Stimulated activated CD4-positive, alpha-beta T cell treated with anti-CD3 and anti-CD28 coated beads, TNF-alpha, amount 100 ng/mL, for 24 hours (primary cell): ENCODE data around the gene SAMMSON.

ENCODE experiments used
- DNase-seq, 3 experiments: peaks; one replicate each; pipeline ENCODE4 v3.0.0-alpha.2; 2020; ENCODE audit warnings: low read depth in 3 of 3

The SAMMSON gene

DNA sequence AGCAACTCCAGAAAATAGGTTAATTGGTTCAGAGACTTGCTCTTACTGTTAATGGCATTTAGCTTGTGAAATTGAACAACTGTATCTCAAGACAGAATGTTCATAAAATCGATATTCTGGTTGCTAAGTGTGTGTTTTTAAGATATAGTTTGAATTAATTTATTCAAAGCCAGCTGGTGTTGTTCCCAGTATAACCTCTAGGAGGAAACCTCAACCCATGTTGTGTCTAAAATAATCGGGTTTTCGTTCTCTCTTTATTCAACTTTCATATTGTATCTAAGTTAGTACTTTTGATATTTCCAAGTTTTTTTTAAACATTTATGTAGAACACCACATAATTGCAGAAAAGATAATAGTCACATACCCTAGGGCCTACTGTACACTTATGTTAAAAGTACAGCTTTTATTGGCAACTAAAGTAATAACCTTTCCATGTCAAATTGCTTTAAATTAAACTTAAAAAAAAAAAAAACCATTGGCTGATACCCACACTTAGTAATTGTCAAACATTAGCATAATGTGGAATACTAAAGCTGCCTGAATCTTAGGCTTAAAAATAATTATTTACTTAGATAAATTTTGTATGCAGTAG, 90.9 kb downstream of the SAMMSON start:
- no peak for DNase-seq

DNA sequence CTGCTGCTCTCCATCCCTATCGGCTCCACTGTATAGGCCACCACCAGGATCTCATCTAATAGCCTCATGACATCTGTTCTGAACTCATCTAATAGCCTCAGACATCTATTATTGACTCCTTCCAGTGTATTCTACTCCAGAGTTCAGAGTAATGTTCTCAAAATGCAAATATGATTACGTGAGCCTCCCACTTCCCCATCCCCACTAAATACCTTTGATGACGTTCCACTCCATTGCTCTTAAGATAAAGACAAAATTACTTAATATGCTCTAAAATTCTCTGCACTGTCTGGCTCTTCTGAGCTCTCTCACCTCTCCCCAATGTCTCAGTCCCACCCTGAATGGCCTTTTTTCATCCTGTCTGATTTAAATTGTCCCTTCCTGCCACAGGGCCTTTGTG, 94.7 kb downstream of the SAMMSON start:
- no peak for DNase-seq

DNA sequence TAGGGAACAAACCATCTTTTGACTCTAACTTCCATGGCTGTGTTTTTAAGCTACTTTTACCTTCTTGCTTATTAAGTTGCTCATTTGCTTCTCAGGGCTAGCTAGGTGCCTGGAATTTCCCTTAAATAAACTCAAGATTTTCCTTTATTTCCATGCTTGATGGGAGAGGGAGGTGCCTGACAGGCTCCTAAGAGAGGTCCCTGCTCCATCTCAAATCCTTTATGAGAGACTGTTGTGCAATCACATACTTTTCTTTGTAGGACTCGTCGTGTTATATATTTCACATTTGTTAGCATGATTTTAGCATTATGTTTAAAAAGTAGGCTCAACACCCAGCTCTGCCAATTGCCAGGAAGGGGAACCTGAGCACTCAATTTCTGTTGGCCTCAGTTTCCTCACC, 95.7 kb downstream of the SAMMSON start:
- no peak for DNase-seq

DNA sequence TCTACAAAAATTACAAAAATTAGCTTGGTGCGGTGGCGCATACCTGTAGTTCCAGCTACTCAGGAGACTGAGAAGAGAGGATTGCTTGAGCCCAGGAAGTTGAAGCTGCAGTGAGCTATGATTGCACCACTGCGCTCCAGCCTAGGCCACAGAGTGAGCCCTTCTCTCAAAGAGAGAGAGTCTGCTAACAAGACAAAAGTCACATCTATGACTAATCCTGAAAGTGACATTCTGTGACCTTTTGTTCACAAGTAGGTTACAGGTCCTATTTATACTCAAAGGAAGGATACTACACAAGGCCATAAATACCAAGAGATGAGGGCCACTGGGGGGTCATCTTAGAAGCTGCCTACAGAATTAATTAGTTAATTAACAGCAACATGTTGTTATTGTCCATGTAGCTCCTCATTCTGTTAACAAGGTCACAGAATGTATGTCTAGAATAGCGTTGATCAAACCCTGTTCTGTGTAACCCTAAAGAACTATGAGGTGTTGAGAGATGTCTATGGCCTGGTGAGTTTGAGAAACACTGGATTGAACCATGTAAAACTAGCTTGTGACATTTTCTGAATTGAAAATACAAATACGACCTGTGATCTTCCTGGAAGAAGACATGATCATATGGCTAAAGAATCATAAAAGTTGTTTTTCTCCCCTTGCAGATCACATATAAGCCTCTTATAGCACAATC, 97.0 kb downstream of the SAMMSON start:
- no peak for DNase-seq

DNA sequence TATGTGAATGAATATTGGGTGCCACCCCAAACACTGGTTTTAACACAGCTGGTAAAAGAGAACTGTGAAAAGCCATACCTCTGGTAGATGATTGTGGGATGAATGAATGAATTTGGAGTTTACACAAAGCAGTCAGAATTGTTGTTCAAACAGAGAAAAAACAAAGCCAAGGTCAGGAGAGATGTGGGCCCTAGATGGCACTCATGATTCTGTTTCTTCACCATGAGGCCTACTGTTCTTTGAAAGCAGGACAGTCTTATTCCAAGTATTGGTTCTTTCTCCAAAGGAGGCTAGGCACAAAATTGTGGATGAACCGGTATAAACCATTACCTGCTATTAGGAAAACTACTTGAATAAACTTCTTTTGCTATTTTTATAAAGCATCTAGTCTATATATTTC, 97.6 kb downstream of the SAMMSON start:
- DNase-seq = no peak

DNA sequence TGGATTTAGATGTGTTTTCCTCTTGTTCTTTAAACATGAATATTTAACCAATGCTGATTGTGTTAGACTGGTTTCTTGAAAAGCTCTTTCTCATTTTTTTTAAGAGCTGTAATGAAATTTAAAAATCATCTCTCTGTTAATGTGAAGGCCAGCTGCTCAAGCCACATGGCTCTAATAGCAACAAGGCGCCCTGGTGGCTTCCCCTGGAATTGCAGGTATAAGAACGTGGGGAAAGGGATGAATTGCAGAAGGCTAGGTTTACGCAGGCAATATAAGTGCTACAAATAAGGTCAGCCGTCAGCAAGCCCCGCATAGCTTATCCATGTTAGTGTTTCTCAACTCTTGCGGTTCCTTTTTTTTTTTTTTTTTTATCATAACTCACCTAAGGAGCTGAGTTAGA, 108.5 kb downstream of the SAMMSON start:
- DNase-seq = peak in 1 of 3 experiments; percentile 9

DNA sequence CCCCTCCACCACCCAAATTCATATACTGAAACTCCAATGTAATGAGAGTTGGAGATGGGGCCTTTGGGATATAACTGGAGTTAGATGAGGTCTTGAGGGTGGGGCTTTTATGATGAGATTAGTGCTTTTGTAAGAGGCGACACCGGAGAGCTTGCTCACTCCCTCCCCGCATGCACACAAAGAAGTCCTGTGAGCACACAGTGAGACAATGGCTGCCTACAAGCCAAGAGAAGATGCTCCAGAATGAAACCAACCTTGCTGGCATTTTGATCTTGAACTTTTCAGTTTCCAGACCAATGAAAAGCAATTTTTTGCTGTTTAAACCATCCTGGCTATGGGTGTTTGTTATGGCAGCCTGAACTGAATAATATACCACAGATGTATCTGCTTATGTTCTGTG, 109.0 kb downstream of the SAMMSON start:
- no peak for DNase-seq

DNA sequence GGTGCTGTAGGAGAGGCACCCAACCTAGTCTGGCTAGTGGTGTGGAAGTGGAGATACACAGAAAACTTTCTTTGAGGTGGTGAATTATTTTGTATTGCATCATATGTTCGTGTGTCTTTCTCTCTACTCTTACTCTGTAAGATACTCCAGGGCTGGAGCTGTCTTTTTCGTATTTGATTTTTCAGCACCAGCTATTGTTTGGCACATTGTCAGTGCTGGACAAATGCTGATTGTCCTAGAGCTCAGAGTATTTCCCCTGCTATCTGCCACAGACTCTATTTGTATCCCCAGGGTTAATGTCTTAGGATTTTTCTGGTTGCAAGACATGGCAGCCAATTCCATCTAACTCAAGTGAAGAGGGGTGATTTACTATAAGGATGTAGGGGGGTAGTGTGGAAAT, 110.5 kb downstream of the SAMMSON start:
- DNase-seq = no peak

DNA sequence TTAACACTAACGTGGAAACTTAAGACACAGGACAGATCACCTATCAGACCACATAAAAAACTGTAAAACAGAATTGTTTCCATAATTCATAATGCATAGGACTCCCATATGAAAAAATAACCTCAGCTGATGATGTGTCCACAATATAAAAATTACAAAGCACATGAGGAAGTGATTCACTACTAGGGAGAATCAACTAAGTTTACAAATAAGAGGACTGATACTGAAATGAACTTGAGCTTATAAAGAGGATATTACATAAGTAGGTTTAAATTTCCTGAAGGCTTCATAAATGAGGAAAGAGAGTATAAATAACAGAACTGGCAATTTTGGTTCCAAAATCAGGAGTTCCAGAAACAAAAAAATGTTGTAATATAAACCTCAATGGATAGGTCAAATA, 111.9 kb downstream of the SAMMSON start:
- DNase-seq = no peak

DNA sequence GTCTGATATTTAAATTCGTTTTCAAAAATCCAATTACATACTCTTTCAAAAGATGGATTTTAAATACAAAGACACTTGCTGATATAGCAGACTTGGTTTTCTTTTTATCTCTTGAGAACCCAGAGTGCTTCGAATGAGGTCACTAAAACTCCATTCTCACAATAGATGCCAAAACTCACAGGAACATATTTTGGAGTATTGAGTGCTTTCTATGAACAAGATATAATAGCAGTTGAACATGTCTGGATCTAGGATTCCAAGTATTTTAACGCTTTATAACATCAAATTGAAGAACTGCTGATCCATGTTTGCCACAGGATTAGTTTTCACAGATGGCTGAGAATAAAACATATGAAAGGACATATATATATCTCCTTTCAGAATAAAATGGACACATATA, 113.2 kb downstream of the SAMMSON start:
- DNase-seq = no peak

DNA sequence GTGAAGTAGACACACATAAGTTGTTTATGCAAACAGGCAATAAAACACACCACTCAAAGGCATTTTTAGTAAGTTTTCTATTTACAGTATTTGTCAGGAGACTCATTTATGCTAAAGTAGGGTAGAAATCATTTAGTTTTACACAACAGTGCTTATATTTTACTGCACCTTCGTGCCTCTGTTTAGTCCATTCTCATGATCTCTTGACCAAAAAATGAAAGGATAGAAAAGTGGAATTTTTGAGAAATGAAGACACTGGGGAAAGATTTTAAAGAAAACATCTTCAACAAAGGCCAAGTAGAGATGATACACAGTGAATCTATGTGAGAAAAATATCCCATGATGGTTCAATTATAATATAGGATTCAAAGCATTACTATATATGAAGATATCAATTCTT, 114.9 kb downstream of the SAMMSON start:
- DNase-seq = no peak

DNA sequence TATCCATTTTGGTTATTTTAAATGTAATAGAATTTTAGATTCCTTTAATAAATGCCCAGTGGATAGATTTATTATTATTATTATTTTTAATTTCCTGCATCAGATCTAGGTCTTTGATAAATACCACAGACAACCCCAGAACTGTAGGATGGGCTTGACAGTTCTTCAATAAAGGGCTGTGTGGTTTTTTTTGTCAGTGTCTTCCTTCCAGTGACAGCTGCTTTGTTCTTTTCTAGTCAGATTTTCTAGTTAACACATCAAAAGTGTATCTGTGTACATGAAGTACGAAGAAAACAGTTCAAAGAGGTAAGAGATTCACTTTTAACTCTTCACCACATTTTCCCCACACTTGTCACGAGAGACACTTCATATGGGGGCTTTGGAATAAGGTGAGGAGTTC, 120.3 kb downstream of the SAMMSON start:
- no peak for DNase-seq
